Effector CD4-positive, alpha-beta T cell (primary cell): ENCODE data around the gene RECQL5.

Experiments
- DNase-seq: peaks from one replicate; pipeline ENCODE4 v3.0.0-alpha.2; 2020

The RECQL5 gene

GRCh38 chr17:75632428-75632827 is 34.5 kb downstream of the RECQL5 start:
- no peak for DNase-seq

GRCh38 chr17:75631353-75631752 is 35.6 kb downstream of the RECQL5 start:
- DNase-seq: no peak

- DNase-seq: no peak
These were observed 36.7 kb downstream of the RECQL5 start for GRCh38 chr17:75630071-75630917.

GRCh38 chr17:75629157-75629556 is 37.8 kb downstream of the RECQL5 start:
- DNase-seq: no peak

- no peak for DNase-seq
These were observed 38.5 kb downstream of the RECQL5 start for GRCh38 chr17:75628425-75628824.

- DNase-seq: no peak
These were observed 39.9 kb downstream of the RECQL5 start for GRCh38 chr17:75627094-75627493.

- DNase-seq: no peak
These were observed 40.4 kb downstream of the RECQL5 start for GRCh38 chr17:75626496-75627038.

- DNase-seq: no peak
These were observed 41.0 kb downstream of the RECQL5 start for GRCh38 chr17:75625813-75626486.

GRCh38 chr17:75624714-75625345 is 42.1 kb downstream of the RECQL5 start:
- no peak for DNase-seq

- no peak for DNase-seq
These were observed 42.9 kb downstream of the RECQL5 start for GRCh38 chr17:75624021-75624420.

GRCh38 chr17:75623386-75623785 is 43.6 kb downstream of the RECQL5 start:
- no peak for DNase-seq

GRCh38 chr17:75622771-75623273 is 44.1 kb downstream of the RECQL5 start:
- no peak for DNase-seq

- DNase-seq: no peak
These were observed 44.9 kb downstream of the RECQL5 start for GRCh38 chr17:75622076-75622475.

GRCh38 chr17:75621489-75621888 is 45.5 kb downstream of the RECQL5 start:
- DNase-seq: no peak

- no peak for DNase-seq
These were observed 47.2 kb downstream of the RECQL5 start for GRCh38 chr17:75619506-75620431.

GRCh38 chr17:75617675-75618074 is 49.3 kb downstream of the RECQL5 start:
- DNase-seq: no peak

- no peak for DNase-seq
These were observed 49.7 kb downstream of the RECQL5 start for GRCh38 chr17:75617218-75617617.

GRCh38 chr17:75616521-75617122 is 50.3 kb downstream of the RECQL5 start:
- no peak for DNase-seq

- no peak for DNase-seq
These were observed 51.7 kb downstream of the RECQL5 start for GRCh38 chr17:75615301-75615700.

- DNase-seq: no peak
These were observed 52.2 kb downstream of the RECQL5 start for GRCh38 chr17:75614556-75615270.

GRCh38 chr17:75614006-75614405 is 52.9 kb downstream of the RECQL5 start:
- no peak for DNase-seq
